Chondrocyte (in vitro differentiated cells): ENCODE data around the gene MYO1A. TPM values are rescaled to one million over a fixed set of nuclear protein-coding genes. Genes with fewer than 3 reads are reported as not detected.

ENCODE experiments used
- DNase-seq: peaks from one replicate; pipeline ENCODE4 v3.0.0; 2021; ENCODE audit warnings: mixed read lengths, low spot score
- H3K27ac Mint-ChIP-seq: one replicate; pipeline ENCODE4 v1.8.0; 2021; ENCODE audit warnings: mild to moderate bottlenecking, moderate library complexity, mixed read lengths; ENCODE audit not compliant: unreplicated experiment
- H3K27me3 Mint-ChIP-seq: 2 replicates; pipeline ENCODE4 v1.8.0; 2021; ENCODE audit warnings: low read depth, mixed read lengths
- H3K36me3 Mint-ChIP-seq: 2 replicates; pipeline ENCODE4 v1.8.0; 2021; ENCODE audit warnings: low read depth, mixed read lengths
- H3K4me1 Mint-ChIP-seq: 2 replicates; pipeline ENCODE4 v1.8.0; 2021; ENCODE audit warnings: low read depth, mild to moderate bottlenecking, mixed read lengths
- H3K4me3 Mint-ChIP-seq: one replicate; pipeline ENCODE4 v1.8.0; 2021; ENCODE audit warnings: mild to moderate bottlenecking, moderate library complexity, mixed read lengths; ENCODE audit not compliant: unreplicated experiment
- H3K9me3 Mint-ChIP-seq: 2 replicates; pipeline ENCODE4 v1.8.0; 2021; ENCODE audit warnings: low read depth, mixed read lengths
- CTCF ChIP-seq: fragments of 200-600 bp; sonication (generic); IDR thresholded peaks from 2 replicates; pipeline ENCODE4 v1.5.0; 2021; ENCODE audit warnings: antibody characterized with exemption, mild to moderate bottlenecking, moderate library complexity
- total RNA-seq: library from RNA; stranded (reverse); gene quantifications from 3 replicates; pipeline ENCODE4 v1.2.1, GENCODE V29; 2021

MYO1A gene
- total RNA-seq, 1 donor from 2014 or later, result not detected

GRCh38 chr12:57037264-57037663 lies 12.7 kb downstream of the MYO1A start:
- Mint-ChIP-seq H3K27me3 (peaks cover 33% of the 10 kb centered on the region), H3K4me1 (no peaks in the 10 kb centered on the region), H3K4me3 (no peak overlapping the region), H3K27ac (no peak overlapping the region), H3K36me3 (no peaks in the 10 kb centered on the region), H3K9me3 (no peaks in the 10 kb centered on the region)
- DNase-seq, result no peak
- no peak for TF ChIP-seq CTCF

GRCh38 chr12:57033431-57033830 lies 16.5 kb downstream of the MYO1A start:
- H3K4me1 Mint-ChIP-seq, result no peaks in the 10 kb centered on the region
- no peak overlapping the region for H3K4me3 Mint-ChIP-seq
- H3K9me3 Mint-ChIP-seq, result no peaks in the 10 kb centered on the region
- no peak overlapping the region for H3K27ac Mint-ChIP-seq
- no peak for DNase-seq
- no peak for TF ChIP-seq CTCF
- no peaks in the 10 kb centered on the region for H3K36me3 Mint-ChIP-seq
- H3K27me3 Mint-ChIP-seq, result peaks cover 30% of the 10 kb centered on the region

GRCh38 chr12:57031789-57032188 lies 18.1 kb downstream of the MYO1A start:
- Mint-ChIP-seq H3K4me1 (no peaks in the 10 kb centered on the region), H3K27me3 (peaks cover 33% of the 10 kb centered on the region), H3K36me3 (no peaks in the 10 kb centered on the region), H3K27ac (no peak overlapping the region), H3K9me3 (no peaks in the 10 kb centered on the region), H3K4me3 (no peak overlapping the region)
- no peak for TF ChIP-seq CTCF
- no peak for DNase-seq

GRCh38 chr12:57031138-57031725 lies 18.7 kb downstream of the MYO1A start:
- no peak for DNase-seq
- no peak overlapping the region for H3K27ac Mint-ChIP-seq
- no peak overlapping the region for H3K4me3 Mint-ChIP-seq
- no peaks in the 10 kb centered on the region for H3K9me3 Mint-ChIP-seq
- H3K4me1 Mint-ChIP-seq, result no peaks in the 10 kb centered on the region
- H3K27me3 Mint-ChIP-seq, result peaks cover 38% of the 10 kb centered on the region
- TF ChIP-seq CTCF, result no peak
- no peaks in the 10 kb centered on the region for H3K36me3 Mint-ChIP-seq

GRCh38 chr12:57029457-57029856 lies 20.5 kb downstream of the MYO1A start:
- Mint-ChIP-seq H3K9me3 (no peaks in the 10 kb centered on the region), H3K36me3 (no peaks in the 10 kb centered on the region), H3K27me3 (peaks cover 46% of the 10 kb centered on the region), H3K4me3 (no peak overlapping the region), H3K27ac (no peak overlapping the region), H3K4me1 (no peaks in the 10 kb centered on the region)
- DNase-seq, result no peak
- TF ChIP-seq CTCF, result no peak
